HG02981 (cell line): Measurements from ENCODE around the gene DNAJC16.

Source experiments
- ATAC-seq: cut with Tn5 transposase; IDR thresholded peaks from one replicate; pipeline ENCODE4 v1.9.1; 2021; ENCODE audit warnings: mild to moderate bottlenecking, moderate library complexity; ENCODE audit not compliant: unreplicated experiment

DNAJC16 gene

DNA sequence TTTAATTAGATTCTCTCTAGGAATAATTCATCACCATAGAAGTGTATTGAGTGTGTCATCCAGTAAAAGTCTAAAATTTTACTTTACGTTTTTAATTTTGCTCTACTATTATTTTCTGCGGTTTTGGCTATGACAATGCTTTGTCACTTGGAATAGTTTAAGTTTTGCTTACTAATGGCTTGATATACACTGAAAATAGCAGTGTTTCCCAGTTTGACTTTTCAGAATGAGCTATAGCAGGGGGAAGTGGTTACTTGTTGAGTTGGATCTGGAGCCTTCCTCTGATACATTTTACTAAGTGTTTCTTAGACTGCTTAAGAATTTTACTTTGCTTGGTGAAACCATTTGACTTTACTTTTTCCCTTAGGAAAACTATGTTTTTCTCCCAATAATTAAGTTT is 5.0 kb downstream of the DNAJC16 start:
- no peak for ATAC-seq

DNA sequence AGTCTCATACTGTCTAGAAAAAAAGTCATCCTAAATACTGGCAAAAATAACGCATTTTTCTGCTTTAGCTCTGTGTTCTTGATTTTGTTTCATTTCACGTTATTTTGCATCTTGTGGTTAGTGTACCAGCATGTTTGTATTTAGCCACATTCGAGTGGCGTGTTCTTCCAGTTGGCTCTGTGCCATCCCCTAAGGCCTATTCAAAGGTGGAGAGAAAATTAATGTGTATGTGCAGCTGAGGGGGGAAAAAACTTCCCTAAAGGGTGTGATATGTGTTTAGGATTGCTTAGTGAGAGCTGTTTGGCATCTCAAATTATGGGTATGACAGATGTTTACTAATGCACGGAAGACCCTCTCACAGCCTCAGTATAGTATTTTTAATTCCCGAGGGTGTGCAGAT is 12.1 kb downstream of the DNAJC16 start:
- no peak for ATAC-seq

DNA sequence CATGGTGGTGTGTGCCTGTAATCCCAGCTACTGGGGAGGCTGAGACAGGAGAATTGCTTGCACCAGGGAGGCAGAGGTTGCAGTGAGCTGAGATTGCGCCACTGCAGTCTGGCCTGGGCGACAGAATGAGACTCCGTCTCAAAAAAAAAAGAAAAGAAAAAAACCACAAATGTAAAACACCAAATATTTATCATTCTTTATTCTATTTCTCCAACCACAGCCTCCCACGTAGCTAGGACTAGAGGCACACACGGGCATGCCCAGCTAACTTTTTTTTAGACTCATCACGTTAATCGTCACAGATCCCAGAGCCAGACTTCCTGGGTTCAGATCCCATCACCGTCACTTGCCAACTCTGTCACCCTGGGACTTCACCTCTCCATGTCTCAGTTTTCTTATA is 13.5 kb downstream of the DNAJC16 start:
- no peak for ATAC-seq

DNA sequence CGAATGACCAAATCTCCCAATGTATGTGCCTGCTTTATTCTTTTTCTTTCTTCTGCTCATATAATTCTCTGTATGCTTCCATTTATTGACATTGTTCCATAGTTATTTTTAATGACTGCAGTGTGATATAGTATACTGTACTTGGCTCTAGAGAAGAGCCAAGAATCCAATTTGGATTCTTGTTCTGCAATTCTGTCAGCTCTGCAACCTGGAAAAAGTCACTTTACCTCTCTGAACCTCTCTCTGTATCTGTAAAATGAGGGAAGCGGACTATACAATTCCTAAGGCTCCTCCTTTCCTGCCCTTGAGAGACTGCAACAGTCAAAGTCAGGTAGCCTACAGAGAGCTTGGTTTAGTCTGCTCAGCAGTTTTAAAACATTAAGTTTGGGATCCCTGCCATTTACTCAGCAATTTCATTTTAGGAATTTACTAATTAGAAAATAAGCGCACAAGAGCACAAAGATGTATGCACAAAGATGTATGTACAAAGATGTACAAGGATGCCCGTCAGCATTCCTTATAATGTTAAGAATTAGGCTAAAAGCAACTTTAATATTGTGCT is 14.7 kb downstream of the DNAJC16 start:
- no peak for ATAC-seq

DNA sequence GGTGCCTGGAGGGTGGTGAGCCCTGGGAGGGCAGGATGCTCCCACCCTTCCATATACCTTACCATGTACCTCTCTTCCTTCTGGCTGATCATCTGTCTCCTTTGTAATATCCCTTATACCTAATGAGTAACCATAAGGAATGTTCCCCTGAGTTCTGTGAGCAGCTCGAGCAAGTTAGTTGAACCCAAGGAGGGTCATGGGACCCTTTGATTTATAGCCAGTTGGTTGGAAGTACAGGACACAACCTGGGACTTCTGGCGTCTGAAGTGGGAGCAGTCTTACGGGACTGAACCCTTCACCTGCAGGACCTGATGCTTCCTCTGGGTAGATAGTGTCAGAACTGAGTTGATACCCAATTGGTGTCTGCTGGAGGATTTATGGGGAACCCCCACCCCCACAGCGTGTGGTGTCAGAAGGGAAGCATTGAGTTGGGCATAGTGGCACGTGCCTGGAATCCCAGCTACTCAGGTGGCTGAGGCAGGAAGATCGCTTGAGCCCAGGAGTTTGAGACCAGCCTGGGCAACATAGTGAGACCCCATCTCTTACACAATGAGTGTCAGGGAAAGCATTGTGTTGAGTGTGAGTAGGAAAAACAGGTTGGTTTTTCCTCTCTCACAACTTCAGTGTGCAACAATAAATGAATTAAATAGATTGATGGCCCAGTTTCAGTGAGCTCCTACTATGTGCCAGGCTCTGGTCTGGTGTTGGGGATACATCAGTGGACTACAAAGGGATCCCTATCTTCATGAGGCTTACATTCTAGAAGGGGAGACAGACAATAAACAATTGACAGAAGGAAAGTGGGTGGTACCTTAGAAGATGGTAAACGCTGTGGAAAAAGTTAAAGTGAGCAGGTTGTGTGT is 16.0 kb downstream of the DNAJC16 start:
- no peak for ATAC-seq

DNA sequence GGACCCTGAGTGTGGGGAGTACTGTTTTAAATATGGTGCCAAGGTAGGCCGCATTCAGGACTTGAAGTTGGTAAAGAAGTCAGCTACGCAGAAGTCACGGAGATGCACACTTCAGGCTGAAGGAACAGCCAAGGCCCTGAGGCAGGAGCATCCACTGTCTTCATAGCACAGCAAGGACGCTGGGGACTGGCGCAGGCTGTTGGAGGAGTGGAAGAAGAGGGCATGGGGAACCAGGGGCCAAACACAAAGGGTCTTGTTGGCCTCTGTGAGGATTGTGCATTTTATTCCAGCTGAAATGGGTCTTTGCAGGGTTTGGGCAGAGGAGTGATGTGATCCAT is 16.6 kb downstream of the DNAJC16 start:
- no peak for ATAC-seq

DNA sequence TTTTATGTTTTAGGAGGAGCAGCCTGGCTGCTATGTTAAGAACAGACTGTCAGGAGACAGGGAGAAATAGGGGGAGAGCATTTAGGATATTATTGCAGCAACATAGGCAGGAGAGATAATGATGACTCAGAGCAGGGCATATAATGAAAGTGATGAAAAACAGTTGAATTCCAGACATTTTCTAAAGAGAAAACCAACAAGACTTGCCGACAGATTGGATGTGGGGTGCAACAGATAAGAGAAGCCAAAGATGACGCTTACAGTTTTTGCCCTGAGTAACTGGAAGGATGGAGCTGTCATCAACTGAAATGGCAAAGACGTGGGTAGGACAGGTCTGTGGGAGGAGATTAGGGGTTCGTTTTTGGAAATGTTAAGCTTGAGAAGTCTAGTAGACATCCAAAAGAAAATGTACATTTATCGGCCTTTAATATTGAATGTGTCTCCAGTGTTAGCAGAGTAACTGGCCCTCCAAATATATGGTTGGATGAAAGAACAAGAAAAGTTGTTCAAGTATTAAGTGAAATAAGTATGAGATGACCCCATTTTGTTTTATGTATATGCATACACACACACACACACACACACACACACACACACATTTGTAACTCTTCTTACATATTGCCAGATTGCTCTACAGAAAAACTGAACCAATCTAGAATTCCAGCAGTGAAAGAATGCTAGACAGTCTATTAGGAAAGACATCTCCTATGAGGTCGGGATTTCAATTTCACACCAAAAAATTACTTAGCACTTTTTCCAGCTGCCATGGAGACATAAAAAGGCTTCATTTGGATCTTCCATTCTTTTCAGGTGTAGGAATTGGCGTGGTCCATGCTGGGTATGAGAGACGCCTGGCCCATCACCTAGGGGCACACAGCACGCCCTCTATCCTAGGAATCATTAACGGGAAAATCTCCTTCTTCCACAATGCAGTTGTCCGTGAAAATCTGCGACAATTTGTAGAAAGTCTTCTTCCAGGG is 17.2 kb downstream of the DNAJC16 start:
- ATAC-seq, result no peak

DNA sequence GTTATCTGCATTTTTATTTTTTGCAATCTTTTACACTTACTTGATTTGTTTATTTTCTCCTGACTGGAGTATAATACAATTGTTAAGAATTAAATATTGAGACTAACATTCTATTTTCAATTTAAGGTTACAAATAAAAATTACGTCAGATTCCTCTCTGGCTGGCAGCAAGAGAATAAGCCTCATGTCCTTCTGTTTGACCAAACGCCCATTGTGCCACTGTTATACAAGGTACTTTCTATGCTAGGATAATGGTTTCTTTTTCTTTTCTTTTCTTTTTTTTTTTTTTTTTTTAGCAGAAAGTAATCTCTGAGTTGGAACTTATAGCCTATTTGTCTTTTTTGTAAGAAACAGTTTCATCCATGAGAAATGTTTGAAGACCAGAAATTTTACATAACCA is 20.0 kb downstream of the DNAJC16 start:
- ATAC-seq, result no peak

DNA sequence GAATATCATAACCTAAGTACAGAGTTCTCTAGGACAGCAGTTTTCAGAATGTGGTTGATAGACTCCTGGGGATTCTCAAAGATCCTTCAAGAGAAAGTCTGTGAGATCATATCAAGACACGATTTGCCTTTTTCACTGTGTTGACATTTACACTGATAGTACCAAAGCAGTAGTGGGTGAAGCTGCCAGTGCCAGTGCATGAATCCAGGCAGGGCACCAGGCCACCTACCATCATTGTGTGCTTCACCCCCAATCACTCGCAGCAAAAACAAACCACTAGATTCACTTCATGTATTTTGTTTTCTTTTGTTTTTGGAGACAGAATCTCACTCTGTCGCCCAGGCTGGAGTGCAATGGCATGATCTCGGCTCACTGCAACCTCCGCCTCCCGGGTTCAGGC is 23.9 kb downstream of the DNAJC16 start:
- ATAC-seq, result no peak

DNA sequence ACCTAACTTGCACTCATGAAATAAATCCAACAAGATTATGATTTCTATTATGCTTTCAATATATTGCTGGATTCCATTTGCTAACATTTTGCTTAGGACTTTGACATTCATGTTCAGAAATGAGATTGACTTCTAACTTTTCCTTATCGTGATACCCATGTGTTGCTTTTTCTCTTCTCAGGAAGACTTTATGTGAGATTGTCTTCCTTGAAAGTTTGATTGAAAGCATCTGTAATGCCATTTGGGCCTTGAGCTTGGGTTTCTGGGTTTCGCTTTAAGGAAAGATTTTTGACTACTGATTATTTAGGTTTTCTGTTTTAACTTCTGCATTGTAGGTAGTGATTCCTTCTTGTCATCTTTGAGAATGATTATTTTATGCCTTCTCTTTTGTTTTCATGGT is 30.4 kb downstream of the DNAJC16 start:
- no peak for ATAC-seq

DNA sequence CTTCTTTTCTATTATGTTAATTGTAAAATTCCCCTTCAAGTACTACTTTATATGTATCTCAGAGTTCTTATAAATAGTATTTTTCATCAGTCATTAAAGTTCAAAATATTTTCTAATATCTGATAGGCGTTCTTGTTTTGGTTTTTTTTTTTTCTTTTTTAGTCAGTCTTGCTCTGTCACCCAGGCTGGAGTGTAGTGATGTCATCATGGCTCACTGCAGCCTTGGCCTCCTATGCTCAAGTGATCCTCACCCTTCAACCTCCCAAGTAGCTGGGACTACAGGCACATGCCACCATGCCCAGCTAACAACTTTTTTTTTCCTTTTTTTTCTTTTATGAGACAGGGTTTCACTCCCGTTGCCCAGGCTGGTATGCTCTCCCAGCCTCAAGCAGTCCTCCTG is 30.9 kb downstream of the DNAJC16 start:
- no peak for ATAC-seq

DNA sequence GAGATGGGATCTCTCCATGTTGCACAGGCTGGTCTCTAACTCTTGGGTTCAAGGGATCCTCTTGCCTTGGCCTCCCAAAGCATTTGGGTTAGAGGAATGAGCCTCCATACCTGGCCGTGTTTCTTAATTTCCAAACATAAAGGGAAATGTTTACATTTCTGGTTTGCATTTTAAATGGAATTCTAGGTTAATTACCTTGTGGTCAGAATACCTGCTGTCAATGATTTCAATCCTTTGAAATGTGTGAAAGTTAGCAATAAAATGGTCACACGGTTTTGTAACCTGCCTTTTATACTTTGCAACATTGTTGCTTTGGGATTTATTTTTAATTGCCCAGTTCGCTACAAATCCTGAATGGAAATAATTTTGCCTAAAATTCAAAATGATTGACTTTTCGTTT is 31.9 kb downstream of the DNAJC16 start:
- ATAC-seq, result no peak

DNA sequence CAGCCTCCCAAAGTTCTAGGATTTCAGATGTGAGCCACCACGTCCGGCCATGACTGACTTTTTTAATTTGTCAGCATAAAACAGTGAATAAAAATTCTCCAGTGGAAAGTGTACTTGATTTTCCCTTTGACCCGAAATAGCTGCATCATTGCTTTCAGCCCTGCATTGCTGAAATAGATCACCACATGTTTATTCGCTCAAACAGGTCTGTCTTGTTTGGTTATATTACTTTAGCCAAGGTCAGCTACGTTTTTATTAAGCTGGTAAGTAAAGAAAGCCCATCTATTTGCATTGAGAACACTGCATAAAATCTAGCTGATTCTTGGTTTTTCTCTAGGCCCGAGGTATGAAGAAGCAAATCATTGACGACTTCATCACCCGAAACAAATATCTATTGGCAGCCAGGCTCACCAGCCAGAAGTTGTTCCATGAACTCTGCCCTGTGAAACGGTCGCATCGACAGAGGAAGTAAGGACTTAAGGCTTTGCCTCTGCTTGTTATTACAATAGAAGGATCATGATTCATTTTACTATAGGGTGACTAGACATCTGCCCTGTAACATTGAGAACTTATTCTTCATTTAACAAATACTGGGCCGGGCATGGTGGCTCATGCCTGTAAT is 32.7 kb downstream of the DNAJC16 start:
- ATAC-seq, result no peak

DNA sequence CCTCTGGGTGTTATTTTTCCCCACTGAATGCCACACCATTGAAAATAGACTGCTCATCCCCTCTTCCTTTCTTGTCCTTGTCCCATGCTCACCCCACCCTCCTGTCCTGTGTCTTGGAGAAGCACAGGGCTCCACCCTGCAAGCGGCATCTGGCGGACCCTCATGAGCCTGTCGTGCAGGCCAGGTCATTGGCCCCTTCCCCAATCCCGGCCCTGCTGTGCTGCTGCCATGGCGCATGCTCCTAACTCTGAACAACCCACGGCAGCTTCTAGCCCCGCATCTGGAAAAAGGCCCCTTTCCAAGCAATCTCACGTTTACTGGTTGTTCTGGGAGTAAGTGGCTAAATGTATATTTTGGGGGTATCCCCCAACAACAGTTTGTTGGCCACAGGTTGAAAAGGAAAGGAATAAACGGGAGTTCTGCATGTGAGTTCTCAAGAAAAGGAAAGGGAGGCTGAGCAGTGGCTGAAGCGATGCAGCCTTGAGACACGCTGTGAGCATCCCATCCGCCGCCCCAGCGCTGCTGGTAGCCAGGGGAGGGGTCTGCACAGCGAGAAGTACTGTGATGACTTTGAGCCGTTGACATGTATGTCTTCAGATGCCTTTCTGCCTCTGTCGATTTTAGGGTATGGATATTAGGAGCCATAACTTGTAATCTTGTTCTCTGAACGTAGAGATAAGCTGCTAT is 41.9 kb downstream of the DNAJC16 start:
- ATAC-seq, result no peak

DNA sequence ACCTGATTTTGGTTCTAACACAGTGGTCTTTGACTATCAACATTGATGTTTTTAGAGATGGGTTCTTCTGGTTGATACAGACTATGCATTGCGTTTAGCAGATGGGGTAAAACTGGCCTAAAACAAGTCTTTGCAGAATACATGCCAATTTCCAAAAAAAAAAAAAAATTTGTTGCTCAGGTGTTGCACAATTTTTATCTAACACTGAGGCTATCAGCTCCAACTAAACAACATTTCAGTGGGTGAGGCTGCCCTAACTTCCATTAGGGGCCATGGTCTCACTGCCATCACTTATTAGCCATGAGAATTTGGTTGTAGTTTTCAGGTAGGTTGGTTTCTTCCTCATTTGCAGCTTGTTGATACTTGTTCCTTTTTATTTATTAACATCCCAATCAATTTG is 44.2 kb downstream of the DNAJC16 start:
- ATAC-seq, result no peak

DNA sequence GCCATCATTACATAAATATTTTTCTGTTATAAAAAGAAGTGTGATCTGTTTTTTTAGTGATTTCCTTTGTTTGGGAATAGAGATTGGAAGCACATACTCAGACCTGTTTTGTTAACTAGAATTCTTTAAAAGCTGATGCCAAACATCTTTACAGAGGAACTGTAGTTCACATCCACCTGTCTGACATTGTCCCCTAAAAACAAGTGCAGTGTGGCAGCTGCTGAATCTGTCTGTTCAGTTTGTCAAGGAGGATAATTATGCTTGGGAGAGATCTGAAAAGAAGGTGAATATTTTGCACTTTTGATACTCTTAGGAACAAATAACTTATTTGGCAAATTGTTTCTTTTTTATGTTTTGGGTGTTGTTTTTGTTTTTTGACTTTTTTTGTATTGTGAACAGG is 44.6 kb downstream of the DNAJC16 start:
- no peak for ATAC-seq

DNA sequence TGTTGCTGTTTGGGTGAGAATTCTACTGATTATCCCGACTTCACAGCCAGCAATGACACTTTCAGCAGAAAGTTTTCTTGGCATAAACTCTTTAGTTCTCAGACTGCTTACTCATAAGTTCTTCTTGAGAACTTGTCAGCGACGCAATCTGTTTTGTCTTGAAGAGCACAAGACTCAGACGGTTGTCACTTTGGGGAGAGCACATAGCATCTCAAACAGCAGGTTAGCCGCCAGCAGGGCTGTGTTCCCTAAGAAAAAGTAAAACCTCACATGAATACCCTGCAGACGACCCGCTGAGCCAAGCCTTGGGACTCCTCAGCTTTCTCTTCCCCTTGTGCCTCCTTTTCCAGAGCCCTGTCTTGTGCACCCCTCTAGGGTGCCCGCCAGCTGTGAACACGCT is 46.8 kb downstream of the DNAJC16 start:
- no peak for ATAC-seq

DNA sequence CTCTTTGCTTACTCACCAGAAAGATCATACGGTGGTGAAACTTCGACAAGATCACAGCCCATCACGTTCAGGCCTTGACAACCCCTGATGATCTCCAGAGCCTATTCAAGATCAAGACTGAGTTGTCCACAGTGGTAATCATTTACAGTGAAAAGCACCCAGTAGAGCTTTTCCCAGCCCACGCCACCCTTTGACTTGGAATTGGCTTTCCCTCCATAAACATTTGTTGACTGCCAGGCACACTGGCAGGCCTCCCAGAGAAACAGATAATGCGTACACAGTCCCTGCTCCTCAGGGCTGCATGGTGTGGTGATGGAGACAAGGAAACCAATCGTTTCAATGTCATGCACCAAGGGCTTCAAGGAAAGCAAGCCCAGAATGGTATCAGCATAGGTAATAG is 48.1 kb downstream of the DNAJC16 start:
- no peak for ATAC-seq

DNA sequence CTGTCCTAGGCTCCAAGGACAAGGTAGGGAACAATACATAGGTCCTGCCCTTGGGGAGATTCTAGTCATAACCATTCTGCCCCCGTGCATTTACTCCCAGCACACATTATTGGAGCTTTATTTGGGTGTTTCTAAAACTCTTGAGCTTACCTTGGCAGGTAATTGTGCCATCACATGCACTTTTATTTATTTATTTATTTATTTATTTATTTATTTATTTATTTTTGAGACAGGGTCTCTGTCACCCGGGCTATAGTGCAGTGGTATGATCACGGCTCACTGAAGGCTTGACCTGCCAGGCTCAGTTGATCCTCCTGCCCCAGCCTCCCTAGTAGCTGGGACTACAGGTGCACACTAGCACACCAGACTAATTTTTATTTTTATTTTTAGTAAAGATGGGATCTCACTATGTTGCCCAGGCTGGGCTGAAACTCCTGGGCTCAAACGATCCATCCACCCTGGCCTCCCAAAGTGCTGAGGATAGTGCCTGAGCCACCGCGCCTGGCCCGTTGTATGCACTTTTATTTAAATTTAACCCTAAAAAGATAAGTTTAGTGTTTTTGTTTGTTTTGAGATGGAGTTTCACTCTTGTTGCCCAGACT is 49.0 kb downstream of the DNAJC16 start:
- ATAC-seq, result no peak

DNA sequence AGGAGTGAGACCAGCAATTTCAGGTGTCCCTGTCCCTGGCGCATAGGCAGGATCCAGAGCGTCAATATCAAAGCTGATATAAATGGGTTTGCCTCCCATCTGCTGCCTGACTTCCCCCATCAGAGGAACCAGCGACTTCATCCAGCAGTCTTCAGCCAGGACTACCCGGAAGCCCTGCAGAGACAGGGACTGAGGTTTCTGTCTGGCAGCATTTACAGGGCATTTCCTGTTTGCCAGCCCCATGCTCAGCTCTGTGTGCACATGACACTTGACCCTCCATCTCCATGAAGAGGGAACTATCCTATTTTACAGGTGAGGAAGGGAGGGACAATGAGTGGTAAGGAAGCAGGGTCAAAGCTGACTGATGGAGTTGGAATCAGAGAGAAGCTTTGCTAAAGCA is 51.0 kb downstream of the DNAJC16 start:
- no peak for ATAC-seq
